Epithelial cell of proximal tubule (primary cell): ENCODE measurements around the gene EFCAB3. TPM values are rescaled to one million over a fixed set of nuclear protein-coding genes. Genes with fewer than 3 reads are reported as not detected.

Experiments used
- DNase-seq: peaks from one replicate; pipeline ENCODE4 v3.0.0-alpha.2; 2011; ENCODE audit warnings: low read depth
- H3K4me3 ChIP-seq: 2 replicates; pipeline ENCODE4 v1.5.1; 2011; ENCODE audit warnings: low read depth, mild to moderate bottlenecking, low read length
- total RNA-seq: library from RNA; depleted of rRNA; stranded (reverse); fragments of >200 nt; gene quantifications from 2 replicates; pipeline ENCODE4 v1.2.3, GENCODE V29; 2015
- TF ChIP-seq, protein P1 (sequence below): conservative IDR thresholded peaks from 2 replicates; pipeline ENCODE4 v1.5.1; 2012; ENCODE audit warnings: low read depth, mild to moderate bottlenecking, low read length

EFCAB3 gene
- total RNA-seq, result not detected in 2 replicates

DNA sequence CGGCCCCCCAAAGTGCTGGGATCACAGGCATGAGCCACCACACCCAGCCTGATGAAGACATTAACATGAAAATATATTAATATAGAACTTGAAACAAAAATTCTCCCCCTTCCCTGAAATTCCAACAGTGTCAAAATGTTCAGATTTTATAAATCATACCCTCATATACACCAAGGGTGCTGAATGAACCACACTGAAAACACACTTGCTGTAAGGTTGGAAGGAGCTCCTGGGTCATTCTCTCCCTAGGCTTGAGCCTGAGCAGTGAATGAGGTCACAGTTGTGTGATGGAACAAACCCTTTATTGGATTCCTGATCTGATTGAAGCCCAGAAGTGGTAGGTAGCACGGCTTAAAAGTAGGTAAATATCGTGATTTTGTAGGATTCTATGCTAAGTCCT, at the start of gene EFCAB3:
Gene EFCAB3 (plus strand): TSS at position 301 of the 400 bp plus-strand sequence. CDS start 2,427 bp downstream, outside the sequence.
- no peak for DNase-seq
- TF ChIP-seq, protein P1, sequence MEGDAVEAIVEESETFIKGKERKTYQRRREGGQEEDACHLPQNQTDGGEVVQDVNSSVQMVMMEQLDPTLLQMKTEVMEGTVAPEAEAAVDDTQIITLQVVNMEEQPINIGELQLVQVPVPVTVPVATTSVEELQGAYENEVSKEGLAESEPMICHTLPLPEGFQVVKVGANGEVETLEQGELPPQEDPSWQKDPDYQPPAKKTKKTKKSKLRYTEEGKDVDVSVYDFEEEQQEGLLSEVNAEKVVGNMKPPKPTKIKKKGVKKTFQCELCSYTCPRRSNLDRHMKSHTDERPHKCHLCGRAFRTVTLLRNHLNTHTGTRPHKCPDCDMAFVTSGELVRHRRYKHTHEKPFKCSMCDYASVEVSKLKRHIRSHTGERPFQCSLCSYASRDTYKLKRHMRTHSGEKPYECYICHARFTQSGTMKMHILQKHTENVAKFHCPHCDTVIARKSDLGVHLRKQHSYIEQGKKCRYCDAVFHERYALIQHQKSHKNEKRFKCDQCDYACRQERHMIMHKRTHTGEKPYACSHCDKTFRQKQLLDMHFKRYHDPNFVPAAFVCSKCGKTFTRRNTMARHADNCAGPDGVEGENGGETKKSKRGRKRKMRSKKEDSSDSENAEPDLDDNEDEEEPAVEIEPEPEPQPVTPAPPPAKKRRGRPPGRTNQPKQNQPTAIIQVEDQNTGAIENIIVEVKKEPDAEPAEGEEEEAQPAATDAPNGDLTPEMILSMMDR, result no peak

DNA sequence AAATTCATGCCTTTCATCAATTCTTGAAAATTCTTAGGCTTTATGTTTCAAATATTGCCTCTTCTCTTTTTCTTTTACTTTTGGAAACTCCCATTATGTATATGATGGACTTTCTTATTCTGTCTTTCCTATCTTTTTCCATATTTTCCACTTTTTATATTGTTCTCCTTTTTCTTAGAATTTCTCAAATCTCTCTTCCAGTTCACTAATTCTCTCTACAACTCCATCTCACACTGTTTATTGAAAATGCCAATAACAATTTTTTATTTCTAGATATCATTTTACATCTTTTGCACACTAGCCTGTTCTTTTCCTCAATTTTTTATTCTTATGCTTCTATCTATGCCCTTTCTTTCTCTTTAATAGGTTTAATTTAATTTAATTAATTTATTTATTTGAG, 43.8 kb upstream of the EFCAB3 start:
- DNase-seq, result no peak
- no peak overlapping the region for H3K4me3 ChIP-seq
- TF ChIP-seq, protein P1, result no peak

More for the DNA sequence above, at the start of gene EFCAB3:
- H3K4me3 ChIP-seq, result no peak within 1 kb of the TSS

DNA sequence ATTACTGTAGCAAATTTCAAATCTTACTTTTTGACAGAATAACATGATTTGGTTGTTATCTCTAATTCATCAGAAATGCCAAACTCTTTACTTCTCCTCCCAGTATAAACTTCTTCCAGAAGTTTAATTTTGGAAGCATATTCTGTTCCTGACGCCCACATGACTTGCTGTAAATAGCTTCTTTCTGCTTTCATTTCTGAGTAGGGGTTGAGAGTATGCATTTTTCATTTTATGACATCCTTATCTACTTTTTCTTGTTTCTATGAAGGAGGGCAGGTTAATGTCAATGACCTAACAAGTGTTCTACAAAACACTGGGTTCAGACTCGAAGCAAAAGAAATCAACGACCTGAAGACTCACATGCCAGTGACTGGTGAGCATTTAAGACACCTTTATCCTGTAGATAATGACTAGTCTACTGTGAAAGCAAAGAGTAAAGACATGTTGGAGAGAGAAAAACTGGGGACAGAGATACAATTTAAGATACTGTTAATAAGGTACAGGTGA, 36.5 kb upstream of the EFCAB3 start:
- no peak for DNase-seq
- H3K4me3 ChIP-seq, result no peak overlapping the region
- TF ChIP-seq, protein P1, result no peak

DNA sequence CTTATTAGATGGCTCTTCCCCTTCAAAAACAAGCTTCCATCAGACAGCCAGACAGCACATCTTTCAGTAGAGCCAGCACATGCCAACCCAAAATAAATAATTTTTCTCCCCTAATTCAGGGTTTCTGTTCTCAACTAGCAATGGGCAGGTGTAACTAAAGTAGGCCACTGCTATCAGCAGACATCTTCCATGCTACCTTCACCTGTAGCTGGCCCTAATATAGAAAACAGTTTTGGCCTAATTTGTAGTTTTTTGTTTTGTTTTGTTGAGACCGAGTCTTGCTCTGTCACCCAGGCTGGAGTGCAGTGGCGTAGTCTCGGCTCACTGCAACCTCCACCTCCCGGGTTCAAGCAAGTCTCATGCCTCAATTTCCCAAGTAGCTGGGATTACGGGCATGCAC, 29.2 kb upstream of the EFCAB3 start:
- DNase-seq, result no peak
- H3K4me3 ChIP-seq, result no peak overlapping the region
- TF ChIP-seq, protein P1, result no peak

DNA sequence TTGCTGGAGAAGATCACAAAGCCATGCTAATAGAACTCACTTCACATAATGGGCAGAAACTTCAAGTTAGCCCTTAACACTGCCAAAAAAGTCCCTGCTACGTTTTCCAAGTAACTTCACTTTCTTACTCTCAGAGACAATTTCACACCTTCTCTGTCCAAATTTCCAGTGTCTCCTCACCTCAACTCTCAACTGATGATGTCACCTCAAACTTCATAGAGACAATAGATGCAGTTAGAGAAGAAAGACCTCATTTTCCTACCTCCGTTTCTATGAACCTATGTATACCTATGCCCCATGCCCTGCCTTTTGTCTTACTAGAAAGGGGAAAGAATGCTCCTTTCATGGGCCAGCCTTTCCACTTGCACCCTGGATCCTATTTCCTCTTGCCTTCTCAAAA, 14.2 kb upstream of the EFCAB3 start:
- no peak overlapping the region for H3K4me3 ChIP-seq
- DNase-seq, result no peak
- TF ChIP-seq, protein P1, result no peak

DNA sequence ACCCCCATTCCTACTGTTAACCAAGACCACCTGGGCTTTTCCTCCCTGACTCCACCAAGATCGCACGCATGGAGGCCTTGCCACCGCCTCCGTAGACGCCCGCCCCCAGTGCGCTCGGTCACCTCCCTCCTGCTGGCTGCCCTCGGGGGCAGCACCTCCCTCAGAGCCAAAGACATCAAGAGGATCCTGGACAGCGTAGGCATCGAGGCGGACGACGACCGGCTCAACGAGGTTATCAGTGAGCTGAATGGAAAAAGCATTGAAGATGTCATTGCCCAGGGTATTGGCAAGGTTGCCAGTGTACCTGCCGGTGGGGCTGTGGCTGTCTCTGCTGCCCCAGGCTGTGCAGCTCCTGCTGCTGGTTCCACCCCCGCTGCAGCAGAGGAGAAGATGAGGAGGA, 1.2 kb downstream of the EFCAB3 start:
- TF ChIP-seq, protein P1, result no peak
- DNase-seq, result no peak
- H3K4me3 ChIP-seq, result no peak overlapping the region

DNA sequence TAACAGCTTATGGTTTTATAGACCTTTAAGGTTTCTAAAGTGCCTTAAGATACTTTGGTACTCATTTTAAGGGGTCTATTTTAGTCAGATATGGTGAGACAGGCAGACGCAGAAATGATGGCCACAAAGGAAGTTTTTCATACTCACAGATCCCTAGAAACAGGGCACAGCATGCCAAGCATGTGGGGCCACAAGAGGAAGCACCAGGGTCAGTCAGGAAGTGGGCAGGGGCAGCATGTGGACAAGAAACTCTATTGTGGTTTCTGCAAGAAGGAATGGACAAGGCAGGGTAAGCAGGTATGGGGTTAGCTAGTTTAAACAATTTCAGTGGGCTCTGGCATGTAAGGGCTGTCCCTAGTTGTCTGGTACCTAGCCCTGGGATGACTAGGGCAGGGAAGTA, 8.5 kb downstream of the EFCAB3 start:
- no peak overlapping the region for H3K4me3 ChIP-seq
- TF ChIP-seq, protein P1, result no peak
- no peak for DNase-seq
